Adrenal gland (tissue), 12 donors: ENCODE measurements around the gene SLPI. TPM values are rescaled to one million over a fixed set of nuclear protein-coding genes. Genes with fewer than 3 reads are reported as not detected.

Experiments
- DNase-seq, 7 donors: peaks; one replicate each; pipeline ENCODE4 v3.0.0-alpha.2; 2019 to 2020
- H3K27ac ChIP-seq, 5 donors: fragments of 200-600 bp; sonication (generic) in 4 of 5; 1 replicate in 3 of 5; 2 replicates in 2 of 5; pipeline versions ENCODE4 v1.5.1 to v1.8.0; 2016 to 2020; ENCODE audit warnings: mild to moderate bottlenecking in 1 of 5
- H3K27me3 ChIP-seq: fragments of 200-600 bp; 2 replicates; pipeline ENCODE4 v1.8.0; 2021
- H3K36me3 ChIP-seq, 2 donors: fragments of 200-600 bp; replicated peaks in 1 of 2; 1 replicate in 1 of 2; 2 replicates in 1 of 2; pipeline versions ENCODE4 v1.5.1 to v1.8.0; 2018 to 2022
- H3K4me1 ChIP-seq, 2 donors: fragments of 200-600 bp; replicated peaks in 1 of 2; 1 replicate in 1 of 2; 2 replicates in 1 of 2; pipeline versions ENCODE4 v1.5.1 to v1.8.0; 2018 to 2021
- H3K4me3 ChIP-seq, 4 donors: fragments of 200-600 bp; sonication (generic) in 3 of 4; one replicate each; pipeline ENCODE4 v1.5.1; 2016 to 2018
- H3K9me3 ChIP-seq, 3 donors: fragments of 200-600 bp; sonication (generic) in 1 of 3; replicated peaks in 1 of 3; 1 replicate in 2 of 3; 2 replicates in 1 of 3; pipeline versions ENCODE4 v1.5.1 to v1.8.0; 2016 to 2021
- CTCF ChIP-seq, 6 experiments: fragments of 450-650 bp in 4 of 6; fragments of 200-600 bp in 2 of 6; sonication (generic) in 1 of 6; IDR thresholded peaks; 1 replicate in 5 of 6; 2 replicates in 1 of 6; pipeline versions ENCODE4 v1.5.1 to v1.8.0; 2016 to 2021; ENCODE audit warnings: antibody characterized with exemption in 6 of 6, mild to moderate bottlenecking in 2 of 6, moderate library complexity in 1 of 6
- POLR2A ChIP-seq, 2 donors: fragments of 450-650 bp; IDR thresholded peaks; one replicate each; pipeline ENCODE4 v1.6.1; 2017; ENCODE audit warnings: antibody characterized with exemption in 2 of 2, mild to moderate bottlenecking in 2 of 2, moderate library complexity in 1 of 2
- WGBS, 4 donors: extraction: QIAGEN DNeasy Blood & Tissue Kit in 2 of 4; methylation state at CpG; one replicate each; pipeline versions ENCODE4 v1.1.5 to v1.1.7; 2013 to 2017; 5-methylcytosine and 5-hydroxymethylcytosine counted together
- intact Hi-C, 2 donors: fragments of 100-400 bp; cut with DNase I; formaldehyde crosslinking; loops; one replicate each; pipeline versions ENCODE4 v1.14.1 to v1.15.0; 2022 to 2023
- polyA plus RNA-seq, 3 donors: library from polyadenylated mRNA; stranded (reverse); fragments of 200-250 nt in 2 of 3; fragments of 350-450 nt in 1 of 3; fragmentation: Illumina TruSeq in 1 of 3; extraction: RNeasy Lipid Tissue Mini Kit (QIAGEN cat#74804) in 1 of 3; gene quantifications; one replicate each; pipeline ENCODE4 v1.2.3, GENCODE V29; 2013 to 2014
- total RNA-seq, 9 donors: library from RNA; depleted of rRNA in 4 of 9; stranded (reverse); fragments of >200 nt in 4 of 9; fragments of 120-200 nt in 1 of 9; fragmentation: NEBNext Ultra II Directional in 1 of 9; extraction: Animal tissue kit (Norgen Biotek cat#: 25700) in 1 of 9; gene quantifications; one replicate each; pipeline versions ENCODE4 v1.1.0 to v1.2.4, GENCODE V29; 2013 to 2023
- donor health status: healthy with polysubstance abuse.
- donor health status: Bipolar disorder and iron deficiency.
- donor health status: DM: yes; HTN: yes; CAD: no.
- donor health status: DM: no; HTN: no; CAD: no.
- donor health status: DM: no; HTN: no; CAD: no.
- donor health status: DM: yes; HTN: yes; CAD: no.

The SLPI gene
- total and polyA plus RNA-seq, 12 donors: 1.8 to 33.7 (median 6.6) TPM; not detected in 3

DNA sequence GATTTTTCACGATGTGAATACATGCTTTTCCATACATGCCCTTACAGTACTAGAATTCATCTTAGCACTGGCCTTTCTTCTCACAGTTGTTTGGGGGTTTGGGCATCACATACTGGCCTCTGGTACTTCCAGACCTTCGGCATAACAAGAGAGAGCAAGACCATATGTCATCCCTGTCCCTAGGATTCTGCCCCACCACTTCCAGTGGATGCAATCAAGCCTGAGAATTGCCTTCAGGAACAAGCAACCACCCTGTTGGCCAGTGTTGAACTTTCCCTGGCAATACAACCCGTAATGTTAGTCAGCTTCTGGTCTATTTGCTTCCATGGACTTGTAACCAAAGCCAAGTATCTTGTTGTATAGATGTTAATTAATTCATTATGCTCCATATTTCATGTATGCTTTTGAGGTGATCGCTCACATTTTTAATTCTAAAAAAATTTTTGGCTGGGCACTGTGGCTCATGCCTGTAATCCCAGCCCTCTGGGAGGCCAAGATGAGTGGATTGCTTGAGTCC is 15.4 kb upstream of the SLPI start:
- H3K27ac ChIP-seq: no peak overlapping the region
- no peak for TF ChIP-seq POLR2A (IDR thresholded peaks at IDR 0.05)
- no peak for TF ChIP-seq CTCF (IDR thresholded peaks at IDR 0.05)
- peaks cover 27% of the 10 kb centered on the region for H3K27me3 ChIP-seq
- no peak for DNase-seq
- 80 to 86% (median 82%) methylated on average over 4 of the region's 4 CpGs for WGBS, 4 donors
- no peaks in the 10 kb centered on the region for H3K36me3 ChIP-seq
- intact Hi-C loops: no loop called here
- no peak overlapping the region for H3K4me3 ChIP-seq
- H3K9me3 ChIP-seq: no peaks in the 10 kb centered on the region
- peaks cover 0 to 7% of the 10 kb centered on the region in 2 donors for H3K4me1 ChIP-seq

DNA sequence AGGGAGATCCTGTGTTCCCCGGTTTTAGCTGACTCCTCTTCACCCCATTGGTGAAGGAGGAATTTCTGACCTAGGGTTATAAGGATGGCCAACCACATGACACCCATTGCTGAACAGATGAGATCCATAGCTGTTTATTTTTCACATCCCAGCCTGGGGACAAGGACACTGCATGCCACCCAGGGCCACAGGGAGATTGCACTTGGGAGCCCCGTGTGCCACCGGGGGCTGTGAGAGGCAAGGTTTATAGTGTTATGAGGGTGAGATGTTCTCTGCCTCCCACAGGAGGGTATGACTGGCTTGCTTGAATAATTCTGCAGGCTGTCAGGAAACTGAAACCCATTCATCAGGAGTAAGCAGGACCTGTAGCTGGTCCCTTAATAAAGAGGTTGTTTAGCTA is 14.7 kb upstream of the SLPI start:
- Histone ChIP-seq H3K27ac (no peak overlapping the region), H3K36me3 (no peaks in the 10 kb centered on the region), H3K4me3 (no peak overlapping the region), H3K27me3 (peaks cover 27% of the 10 kb centered on the region), H3K4me1 (peaks cover 0 to 2% of the 10 kb centered on the region in 2 donors), H3K9me3 (no peaks in the 10 kb centered on the region)
- WGBS, 4 donors: 57 to 75% (median 67%) methylated on average over 3 of the region's 3 CpGs
- no peak for TF ChIP-seq CTCF (IDR thresholded peaks at IDR 0.05)
- TF ChIP-seq POLR2A (IDR thresholded peaks at IDR 0.05): no peak
- intact Hi-C loops: no loop called here
- no peak for DNase-seq

DNA sequence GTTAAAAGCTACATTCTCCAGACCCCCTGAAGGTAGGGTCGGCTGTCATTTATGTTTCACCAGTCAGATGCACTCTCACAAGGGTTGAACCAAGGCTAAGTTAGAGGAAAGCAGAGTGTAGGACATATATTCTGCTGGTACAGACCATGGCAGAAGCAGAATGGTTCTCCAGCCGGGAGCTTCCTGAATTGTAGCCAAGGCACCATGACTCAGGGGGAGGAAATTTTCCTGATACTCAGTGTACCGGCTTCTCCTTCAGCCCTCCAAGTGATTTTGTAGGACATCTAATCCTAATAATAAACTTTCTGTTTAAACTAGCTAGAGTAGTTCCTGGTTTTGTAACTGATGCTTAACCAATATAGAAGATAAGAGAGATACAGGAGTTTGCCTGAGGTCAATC is 14.2 kb upstream of the SLPI start:
- Histone ChIP-seq H3K36me3 (no peaks in the 10 kb centered on the region), H3K9me3 (no peaks in the 10 kb centered on the region), H3K4me3 (no peak overlapping the region), H3K27me3 (peaks cover 23% of the 10 kb centered on the region), H3K27ac (no peak overlapping the region), H3K4me1 (no peaks in the 10 kb centered on the region)
- no peak for TF ChIP-seq CTCF (IDR thresholded peaks at IDR 0.05)
- DNase-seq: no peak
- intact Hi-C loops: no loop called here
- 73 to 93% (median 79%) methylated on average over 3 of the region's 3 CpGs for WGBS, 4 donors

DNA sequence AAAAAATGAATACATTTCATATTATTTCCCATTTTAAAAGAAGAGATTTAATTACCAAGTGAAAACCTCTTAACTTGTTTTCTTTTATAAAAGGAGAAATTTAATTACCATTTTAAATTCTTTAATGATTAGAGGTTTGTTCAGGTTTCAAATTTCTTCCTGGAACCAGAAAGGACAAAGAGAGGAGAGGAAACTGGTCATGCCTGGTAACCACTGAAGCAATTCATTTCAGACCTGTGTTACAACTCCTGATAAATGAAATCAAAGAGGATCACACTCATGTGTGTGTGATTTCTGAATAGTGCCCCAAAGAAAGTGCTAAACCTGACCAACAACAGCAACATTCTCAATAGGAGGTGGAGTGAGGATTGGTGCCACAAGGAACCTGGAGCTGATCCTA is 12.6 kb upstream of the SLPI start:
- Histone ChIP-seq H3K9me3 (no peaks in the 10 kb centered on the region), H3K4me3 (no peak overlapping the region), H3K36me3 (no peaks in the 10 kb centered on the region), H3K27ac (no peak overlapping the region), H3K27me3 (peaks cover 18% of the 10 kb centered on the region), H3K4me1 (no peaks in the 10 kb centered on the region)
- TF ChIP-seq POLR2A (IDR thresholded peaks at IDR 0.05) (no peak), CTCF (IDR thresholded peaks at IDR 0.05) (no peak)
- DNase-seq: no peak
- intact Hi-C loops: no loop called here
